Heart right ventricle (tissue), 16 donors: ENCODE results near the gene KRT27. TPM values are rescaled to one million over a fixed set of nuclear protein-coding genes. Genes with fewer than 3 reads are reported as not detected.
A peak's percentile ranks its signal among the peaks of the same experiment; 100 is the strongest.

ENCODE experiments used
- ATAC-seq, 8 donors: fragments of 200-7000 bp; cut with Tn5 transposase; one replicate each; pipeline ENCODE4 v1.9.1; 2020; ENCODE audit warnings: mild to moderate bottlenecking in 8 of 8, moderate library complexity in 8 of 8, moderate number of reproducible peaks in 1 of 8
- DNase-seq, 2 donors: peaks; one replicate each; pipeline ENCODE4 v3.0.0-alpha.2; 2020
- H3K27ac ChIP-seq, 10 donors: fragments of 200-600 bp; sonication (generic) in 2 of 10; one replicate each; pipeline versions ENCODE4 v1.5.0 to v1.8.0; 2020 to 2022; ENCODE audit warnings: mild to moderate bottlenecking in 3 of 10
- H3K27me3 ChIP-seq, 7 donors: fragments of 200-600 bp; one replicate each; pipeline ENCODE4 v1.8.0; 2021 to 2022; ENCODE audit warnings: mild to moderate bottlenecking in 2 of 7
- H3K36me3 ChIP-seq, 9 donors: fragments of 200-600 bp; sonication (generic) in 1 of 9; one replicate each; pipeline versions ENCODE4 v1.5.0 to v1.8.0; 2020 to 2022; ENCODE audit warnings: mild to moderate bottlenecking in 2 of 9
- H3K4me1 ChIP-seq, 9 donors: fragments of 200-600 bp; sonication (generic) in 1 of 9; one replicate each; pipeline versions ENCODE4 v1.5.0 to v1.8.0; 2020 to 2022; ENCODE audit warnings: mild to moderate bottlenecking in 4 of 9
- H3K4me3 ChIP-seq, 10 donors: fragments of 200-600 bp; sonication (generic) in 2 of 10; one replicate each; pipeline versions ENCODE4 v1.5.0 to v1.8.0; 2020 to 2022; ENCODE audit warnings: mild to moderate bottlenecking in 7 of 10, moderate library complexity in 2 of 10
- H3K9me3 ChIP-seq, 11 donors: fragments of 200-600 bp in 10 of 11; sonication (generic) in 2 of 11; one replicate each; pipeline versions ENCODE4 v1.5.0 to v1.8.0; 2013 to 2022; ENCODE audit warnings: mild to moderate bottlenecking in 2 of 11, control low read depth in 1 of 11, moderate library complexity in 1 of 11
- WGBS, 2 donors: extraction: QIAGEN DNeasy Blood & Tissue Kit; methylation state at CpG; one replicate each; pipeline ENCODE4 v1.1.7; 2013; ENCODE audit warnings: inconsistent platforms in 1 of 2; 5-methylcytosine and 5-hydroxymethylcytosine counted together
- intact Hi-C, 10 donors: fragments of 100-400 bp; cut with DNase I; formaldehyde crosslinking; loops; one replicate each; pipeline versions ENCODE4 v1.11.1 to v1.14.2; 2022
- polyA plus RNA-seq, 2 donors: library from polyadenylated mRNA; stranded (reverse); fragments of 200-250 nt; gene quantifications; one replicate each; pipeline ENCODE4 v1.2.3, GENCODE V29; 2013
- total RNA-seq, 10 donors: library from RNA; stranded (reverse); fragmentation: NEBNext Ultra II Directional in 3 of 10; extraction: Animal tissue kit (Norgen Biotek cat#: 25700) in 3 of 10; gene quantifications; one replicate each; pipeline versions ENCODE4 v1.2.1 to v1.2.4, GENCODE V29; 2021 to 2023
- TF ChIP-seq, protein P1 (sequence below), 9 donors: fragments of 200-600 bp; sonication (generic) in 2 of 9; IDR thresholded peaks; one replicate each; pipeline versions ENCODE4 v1.5.0 to v1.8.0; 2021 to 2022; ENCODE audit warnings: antibody characterized with exemption in 9 of 9, mild to moderate bottlenecking in 5 of 9, moderate library complexity in 1 of 9
- donor health status: Arrhythmogenic right ventricular cardiomyopathy.
- donor health status: ischemic (EF 13 %, LVEDD 7.1; RV severe dilation, severe dysfunction).
- donor health status: healthy with polysubstance abuse.
- donor health status: DM: no; HTN: yes; CAD: no.
- donor health status: DM: no; HTN: no; CAD: no.
- donor health status: ischemic (EF 25% LVEDD 6.9; RV normal size, moderate dysfunction).
- donor health status: ischemic (EF 25% LVEDD 5.7; RV mildly dilated, moderate dysfunction).
- donor health status: healthy.
- donor health status: DM: yes; HTN: yes; CAD: no.
- donor health status: Ischemic cardiomyopathy.
- donor health status: ischemic (EF 35%, LVEDD 5.7; RV mildly dilated, moderate dysfunction).
- donor health status: nonischemic (EF 11% LVEDD 7.7; RV severe dilation, severe dysfunction).
- donor health status: DM: yes; HTN: yes; CAD: no.
- donor health status: PGD.
- donor health status: ischemic (EF 29% LVEDD 5.4; RV normal size, mild dysfunction).
- donor health status: nonischemic (EF 23%, LVEDD 6.1; RV moderate dilation, normal function).

The KRT27 gene
- total and polyA plus RNA-seq, 12 donors, result 0.21 TPM; not detected in 11

DNA sequence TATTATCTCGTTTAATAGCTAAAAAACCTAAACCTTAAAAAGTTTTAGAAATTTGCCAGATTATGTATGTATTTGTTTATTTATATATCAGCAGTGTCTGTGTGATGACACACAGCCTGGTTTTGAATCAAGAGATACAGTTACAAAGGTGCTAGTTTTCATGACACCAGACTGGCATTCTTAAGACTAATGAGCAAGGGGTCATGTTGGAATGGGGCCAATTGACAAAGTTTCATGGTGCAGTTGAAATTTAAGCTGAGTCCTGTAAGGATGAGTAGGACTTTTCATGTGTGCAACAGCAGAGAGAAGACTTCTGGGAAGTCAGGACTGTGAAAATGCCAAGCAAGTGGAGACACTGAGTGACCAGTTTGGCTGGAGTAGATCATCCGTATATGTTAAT lies 43.2 kb upstream of the KRT27 start:
- WGBS, 2 donors, result 94 to 97% methylated on average over 2 of the region's 2 CpGs
- DNase-seq, result no peak
- H3K9me3 ChIP-seq, result no peaks in the 10 kb centered on the region
- H3K27me3 ChIP-seq, result no peaks in the 10 kb centered on the region
- H3K36me3 ChIP-seq, result no peaks in the 10 kb centered on the region
- H3K27ac ChIP-seq, result no peak overlapping the region
- H3K4me1 ChIP-seq, result peaks cover 0 to 40% (median 15%) of the 10 kb centered on the region in 9 donors
- ATAC-seq, result no peak
- intact Hi-C loops, result loop anchor here in 1 of 10 donors (10.0 kb wide), 1 partner anchor 61 kb away; no protein-coding TSS in a partner anchor
- H3K4me3 ChIP-seq, result no peak overlapping the region
- TF ChIP-seq, protein P1, sequence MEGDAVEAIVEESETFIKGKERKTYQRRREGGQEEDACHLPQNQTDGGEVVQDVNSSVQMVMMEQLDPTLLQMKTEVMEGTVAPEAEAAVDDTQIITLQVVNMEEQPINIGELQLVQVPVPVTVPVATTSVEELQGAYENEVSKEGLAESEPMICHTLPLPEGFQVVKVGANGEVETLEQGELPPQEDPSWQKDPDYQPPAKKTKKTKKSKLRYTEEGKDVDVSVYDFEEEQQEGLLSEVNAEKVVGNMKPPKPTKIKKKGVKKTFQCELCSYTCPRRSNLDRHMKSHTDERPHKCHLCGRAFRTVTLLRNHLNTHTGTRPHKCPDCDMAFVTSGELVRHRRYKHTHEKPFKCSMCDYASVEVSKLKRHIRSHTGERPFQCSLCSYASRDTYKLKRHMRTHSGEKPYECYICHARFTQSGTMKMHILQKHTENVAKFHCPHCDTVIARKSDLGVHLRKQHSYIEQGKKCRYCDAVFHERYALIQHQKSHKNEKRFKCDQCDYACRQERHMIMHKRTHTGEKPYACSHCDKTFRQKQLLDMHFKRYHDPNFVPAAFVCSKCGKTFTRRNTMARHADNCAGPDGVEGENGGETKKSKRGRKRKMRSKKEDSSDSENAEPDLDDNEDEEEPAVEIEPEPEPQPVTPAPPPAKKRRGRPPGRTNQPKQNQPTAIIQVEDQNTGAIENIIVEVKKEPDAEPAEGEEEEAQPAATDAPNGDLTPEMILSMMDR (IDR thresholded peaks at IDR 0.05), result no peak

DNA sequence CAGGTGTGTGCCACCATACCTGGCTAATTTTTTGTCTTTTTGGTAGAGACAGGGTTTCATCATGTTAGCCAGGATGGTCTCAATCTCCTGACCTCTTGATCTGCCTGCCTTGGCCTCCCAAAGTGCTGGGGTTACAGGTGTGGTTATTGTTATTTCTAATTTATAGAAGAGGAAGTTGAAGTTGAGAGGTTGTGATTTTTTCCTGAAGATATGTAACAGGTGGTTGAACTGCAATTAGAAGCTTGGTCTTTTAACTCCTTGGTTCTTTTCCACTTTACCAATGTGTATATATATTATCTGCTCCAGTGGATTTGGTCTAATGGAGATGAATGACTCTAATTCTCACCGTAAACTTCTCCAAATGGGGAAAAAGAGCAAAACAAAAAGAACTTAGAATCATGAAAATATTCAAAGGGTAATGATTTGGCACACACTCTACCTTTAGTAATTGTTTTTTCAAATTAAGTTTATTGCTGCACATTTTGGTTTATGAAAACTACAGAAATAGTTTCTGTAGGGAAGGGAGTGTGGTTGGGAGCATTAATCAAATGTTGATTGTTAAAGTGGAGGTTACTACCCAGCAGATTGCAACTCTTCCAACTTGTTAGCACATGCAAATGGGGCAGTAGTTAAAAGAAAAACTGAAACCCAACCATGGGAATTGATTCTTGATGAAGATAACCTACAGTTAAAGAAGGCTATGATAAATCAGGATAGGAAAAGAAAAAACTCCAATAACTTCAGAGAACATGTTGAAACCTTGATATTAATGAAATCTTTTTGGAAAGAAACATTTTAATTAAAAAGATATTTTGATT lies 41.9 kb upstream of the KRT27 start:
- H3K36me3 ChIP-seq, result no peaks in the 10 kb centered on the region
- H3K9me3 ChIP-seq, result no peaks in the 10 kb centered on the region
- H3K27ac ChIP-seq, result no peak overlapping the region
- intact Hi-C loops, result loop anchor here in 1 of 10 donors (10.0 kb wide), 1 partner anchor 59 kb away; no protein-coding TSS in a partner anchor
- TF ChIP-seq, protein P1 (IDR thresholded peaks at IDR 0.05), result no peak
- peaks cover 0 to 48% (median 26%) of the 10 kb centered on the region in 9 donors for H3K4me1 ChIP-seq
- no peak overlapping the region for H3K4me3 ChIP-seq
- no peaks in the 10 kb centered on the region for H3K27me3 ChIP-seq
- 96 to 98% methylated on average over 1 of the region's 1 CpG for WGBS, 2 donors
- DNase-seq (no peak), ATAC-seq (no peak)

DNA sequence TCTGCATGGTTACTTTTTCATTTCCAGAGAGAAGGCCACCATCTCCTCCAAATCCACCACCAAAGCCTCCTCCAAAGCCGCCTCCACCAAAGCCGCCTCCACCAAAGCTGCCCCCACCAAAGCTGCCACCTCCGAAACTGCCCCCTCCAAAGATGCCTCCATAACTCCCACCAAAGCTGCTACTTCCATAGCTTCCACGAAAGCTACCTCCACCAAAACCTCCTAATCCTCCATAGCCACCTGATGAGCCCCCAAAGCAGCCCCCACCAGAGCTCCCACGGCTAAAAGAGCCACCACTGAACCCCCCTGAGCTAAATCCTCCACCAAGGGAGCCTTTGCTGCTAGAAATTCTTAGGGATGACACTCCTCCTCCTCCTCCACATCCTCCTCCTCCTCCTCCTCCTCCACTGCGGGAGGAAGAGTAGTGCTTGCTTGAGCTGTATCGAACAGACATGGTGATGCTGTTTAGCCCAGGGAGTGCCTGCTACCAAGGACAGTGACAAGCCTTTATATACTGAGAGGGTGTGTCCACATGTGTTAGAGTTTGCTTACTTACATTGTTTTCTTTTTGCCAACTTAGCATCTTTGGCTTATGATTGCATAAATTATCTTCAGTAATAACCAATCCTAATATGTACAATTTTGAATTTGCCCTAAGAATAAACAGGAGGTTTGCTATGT lies 39.9 kb upstream of the KRT27 start, which contains the start of gene KRT10:
KRT10 (minus strand) TSS at position 483 of the 681 bp plus-strand sequence; CDS start at position 454, 29 bp downstream.
- Histone ChIP-seq H3K36me3 (peaks cover 0 to 9% (median 0%) of the 10 kb centered on the region in 9 donors), H3K27ac (peak within 1 kb of the TSS in 2 of 10 donors; percentile 94 to 98), H3K4me3 (no peak within 1 kb of the TSS), H3K27me3 (no peaks in the 10 kb centered on the region), H3K4me1 (peaks cover 0 to 39% (median 24%) of the 10 kb centered on the region in 9 donors), H3K9me3 (no peaks in the 10 kb centered on the region)
- ATAC-seq, result no peak
- WGBS, 2 donors, result 70 to 89% methylated on average over 7 of the region's 7 CpGs
- DNase-seq, result no peak
- intact Hi-C loops, result loop anchor here in 1 of 10 donors (10.0 kb wide), 1 partner anchor 57 kb away; no protein-coding TSS in a partner anchor
- TF ChIP-seq, protein P1 (IDR thresholded peaks at IDR 0.05), result no peak

DNA sequence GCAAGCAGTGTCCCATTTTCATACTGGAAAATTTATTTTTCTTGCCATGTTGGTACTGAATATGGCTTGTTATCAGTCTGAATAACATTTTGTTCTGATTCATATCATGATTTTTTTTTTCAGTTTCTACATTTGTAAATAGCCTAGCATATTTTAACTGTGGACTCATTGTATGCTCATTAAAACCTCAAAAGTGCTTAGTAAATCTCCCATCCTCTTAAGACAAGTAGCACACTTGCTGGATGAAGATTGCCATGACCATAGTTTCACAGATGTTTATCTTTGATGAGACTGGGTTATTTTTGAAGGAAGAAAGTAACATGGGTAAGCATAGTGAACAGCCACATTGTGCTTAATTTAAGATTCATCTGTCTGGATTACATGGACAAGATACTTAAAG lies 39.2 kb upstream of the KRT27 start:
- H3K27ac ChIP-seq, result peak overlapping the region in 2 of 10 donors; percentile 94 to 98
- DNase-seq, result no peak
- H3K4me1 ChIP-seq, result peaks cover 0 to 37% (median 24%) of the 10 kb centered on the region in 9 donors
- H3K4me3 ChIP-seq, result no peak overlapping the region
- intact Hi-C loops, result loop anchor here in 1 of 10 donors (10.0 kb wide), 1 partner anchor 57 kb away; no protein-coding TSS in a partner anchor
- H3K27me3 ChIP-seq, result no peaks in the 10 kb centered on the region
- no peak for ATAC-seq
- peaks cover 0 to 16% (median 0%) of the 10 kb centered on the region in 9 donors for H3K36me3 ChIP-seq
- no peaks in the 10 kb centered on the region for H3K9me3 ChIP-seq
- TF ChIP-seq, protein P1 (IDR thresholded peaks at IDR 0.05), result no peak
